SK-N-SH (cell line): Measurements from ENCODE around the gene ABHD6. TPM values are rescaled to one million over a fixed set of nuclear protein-coding genes. Genes with fewer than 3 reads are reported as not detected.

Experiments used
- CTCF ChIA-PET: fragments of 300-600, 350-600 bp; formaldehyde crosslinking; extraction: SDS; loops from one replicate; lab custom pipeline; 2021; lab: Yijun Ruan, JAX
- POLR2A ChIA-PET: fragments of 350-600 bp; sonication (Branson Sonifier 250); formaldehyde crosslinking; extraction: SDS; loops from one replicate; lab custom pipeline; 2020; ENCODE audit warnings: antibody characterized with exemption, inconsistent platforms; lab: Yijun Ruan, JAX
- DNase-seq: peaks from one replicate; pipeline ENCODE4 v3.0.0; 2012
- H2AFZ ChIP-seq: fragments of 200-600 bp; sonication (generic); 2 replicates; pipeline ENCODE4 v1.8.1; 2016; ENCODE audit warnings: antibody characterized with exemption, mild to moderate bottlenecking, low read depth
- H3F3A ChIP-seq: fragments of 200-600 bp; sonication (generic); replicated peaks from 2 replicates; pipeline ENCODE3; 2016; ENCODE audit warnings: antibody characterized with exemption, mild to moderate bottlenecking; ENCODE audit not compliant: insufficient read depth
- H3K27ac ChIP-seq, 2 experiments: fragments of 200-500 bp in 1 of 2; fragments of 200-600 bp in 1 of 2; sonication (Bioruptor generic) in 1 of 2; sonication (generic), shearing (Covaris generic) in 1 of 2; 2 replicates each; pipeline versions ENCODE4 v1.5.1 to v1.6.1; 2014 to 2016; ENCODE audit warnings: low read depth in 2 of 2, inconsistent platforms in 1 of 2, low read length in 1 of 2, mild to moderate bottlenecking in 1 of 2, mixed read lengths in 1 of 2
- H3K27me3 ChIP-seq: fragments of 200-600 bp; sonication (generic), shearing (Covaris generic); 2 replicates; pipeline ENCODE4 v1.6.1; 2016; ENCODE audit warnings: mixed run types; ENCODE audit not compliant: insufficient read depth
- H3K36me3 ChIP-seq, 2 experiments: fragments of 200-500 bp in 1 of 2; fragments of 200-600 bp in 1 of 2; sonication (Bioruptor generic) in 1 of 2; sonication (generic) in 1 of 2; replicated peaks in 1 of 2; 2 replicates each; pipeline versions ENCODE3 to v1.5.1; 2014 to 2016; ENCODE audit warnings: low read length in 1 of 2, mild to moderate bottlenecking in 1 of 2; ENCODE audit not compliant: insufficient read depth in 2 of 2, control insufficient read depth in 1 of 2
- H3K4me1 ChIP-seq, 2 experiments: fragments of 200-500 bp in 1 of 2; fragments of 200-600 bp in 1 of 2; sonication (Bioruptor generic) in 1 of 2; sonication (generic), shearing (Covaris generic) in 1 of 2; 2 replicates each; pipeline versions ENCODE4 v1.5.1 to v1.6.1; 2014 to 2016; ENCODE audit warnings: low read depth in 1 of 2, low read length in 1 of 2, mixed run types in 1 of 2; ENCODE audit not compliant: insufficient read depth in 2 of 2, control insufficient read depth in 1 of 2
- H3K4me2 ChIP-seq: fragments of 200-600 bp; sonication (generic), shearing (Covaris generic); 2 replicates; pipeline ENCODE4 v1.6.1; 2017; ENCODE audit warnings: mixed run types
- H3K4me3 ChIP-seq, 2 experiments: fragments of 200-500 bp in 1 of 2; fragments of 200-600 bp in 1 of 2; sonication (Bioruptor generic) in 1 of 2; sonication (generic), shearing (Covaris generic) in 1 of 2; 2 replicates each; pipeline versions ENCODE4 v1.5.1 to v1.8.1; 2014 to 2016; ENCODE audit warnings: low read depth in 2 of 2, inconsistent platforms in 1 of 2, low read length in 1 of 2, mild to moderate bottlenecking in 1 of 2, mixed read lengths in 1 of 2, moderate library complexity in 1 of 2
- H3K79me2 ChIP-seq: fragments of 200-600 bp; sonication (generic); 2 replicates; pipeline ENCODE4 v1.8.1; 2017; ENCODE audit warnings: mild to moderate bottlenecking; ENCODE audit not compliant: insufficient read depth
- H3K9ac ChIP-seq: fragments of 200-600 bp; sonication (generic); 2 replicates; pipeline ENCODE4 v1.6.1; 2017; ENCODE audit warnings: mixed run types
- H3K9me2 ChIP-seq: fragments of 200-600 bp; sonication (generic); 2 replicates; pipeline ENCODE4 v1.6.1; 2017; ENCODE audit warnings: mixed run types
- H3K9me3 ChIP-seq: fragments of 200-600 bp; sonication (generic); 2 replicates; pipeline ENCODE4 v1.6.1; 2017; ENCODE audit warnings: mixed run types, mild to moderate bottlenecking, moderate library complexity
- H4K20me1 ChIP-seq: fragments of 200-600 bp; sonication (generic); 2 replicates; pipeline ENCODE4 v1.6.1; 2017; ENCODE audit warnings: mild to moderate bottlenecking, mixed run types; ENCODE audit not compliant: insufficient read depth
- CHD2 ChIP-seq: fragments of 150-350 bp; IDR thresholded peaks from 2 replicates; pipeline ENCODE4 v1.6.1; 2018; ENCODE audit warnings: low read length; ENCODE audit not compliant: partially characterized antibody
- ELF1 ChIP-seq: IDR thresholded peaks from 2 replicates; pipeline ENCODE4 v1.4.0; 2012
- EZH2phosphoT487 ChIP-seq: fragments of 200-600 bp; sonication (generic); IDR thresholded peaks from 2 replicates; pipeline ENCODE4 v1.6.1; 2017; ENCODE audit warnings: low read depth, mixed run types, mild to moderate bottlenecking, antibody characterized with exemption, moderate library complexity, borderline replicate concordance
- JUND ChIP-seq: IDR thresholded peaks from 2 replicates; pipeline ENCODE4 v1.4.0; 2012
- MEF2A ChIP-seq: IDR thresholded peaks from 2 replicates; pipeline ENCODE4 v1.4.0; 2012; ENCODE audit warnings: low read depth, borderline replicate concordance
- MXI1 ChIP-seq: IDR thresholded peaks from 2 replicates; pipeline ENCODE4 v1.6.1; 2012; ENCODE audit warnings: mild to moderate bottlenecking, low read depth, low read length, improper control_type of control experiment
- NRF1 ChIP-seq: IDR thresholded peaks from 2 replicates; pipeline ENCODE4 v1.6.1; 2012; ENCODE audit warnings: low read depth, mild to moderate bottlenecking, low read length
- RAD21 ChIP-seq: IDR thresholded peaks from 2 replicates; pipeline ENCODE4 v1.6.1; 2012; ENCODE audit warnings: mild to moderate bottlenecking, low read length
- RCOR1 ChIP-seq: fragments of 150-350 bp; IDR thresholded peaks from 2 replicates; pipeline ENCODE4 v1.6.1; 2017; ENCODE audit warnings: antibody characterized with exemption, low read length
- RFX5 ChIP-seq: IDR thresholded peaks from 2 replicates; pipeline ENCODE4 v1.6.1; 2012; ENCODE audit warnings: mild to moderate bottlenecking, improper control_type of control experiment, low read length
- SIN3A ChIP-seq: IDR thresholded peaks from 2 replicates; pipeline ENCODE4 v1.6.1; 2012; ENCODE audit warnings: low read depth, mild to moderate bottlenecking, low read length, moderate library complexity, borderline replicate concordance
- SMC3 ChIP-seq: IDR thresholded peaks from 2 replicates; pipeline ENCODE4 v1.6.1; 2012; ENCODE audit warnings: low read depth, low read length, improper control_type of control experiment
- TCF12 ChIP-seq: IDR thresholded peaks from 2 replicates; pipeline ENCODE4 v1.4.0; 2012
- WGBS: methylation state at CpG from one replicate; pipeline ENCODE4 v1.1.6; 2017; ENCODE audit warnings: low lambda C conversion rate; 5-methylcytosine and 5-hydroxymethylcytosine counted together
- polyA plus RNA-seq, 3 experiments: library from polyadenylated mRNA; depleted of rRNA; stranded (reverse); fragments of >200 nt; gene quantifications; 2 replicates each; pipeline ENCODE4 v1.2.3, GENCODE V29; 2012
- TF ChIP-seq, protein P1 (sequence below): IDR thresholded peaks from 2 replicates; pipeline ENCODE4 v1.6.1; 2012; ENCODE audit warnings: mild to moderate bottlenecking, low read depth, low read length, moderate library complexity
- TF ChIP-seq, protein P2 (sequence below): IDR thresholded peaks from 2 replicates; pipeline ENCODE4 v1.4.0; 2012; ENCODE audit warnings: low read depth, borderline replicate concordance
- TF ChIP-seq, protein P3 (sequence below): fragments of 200-600 bp; sonication (generic); IDR thresholded peaks from 2 replicates; pipeline ENCODE4 v1.6.1; 2017; ENCODE audit warnings: antibody characterized with exemption, mild to moderate bottlenecking, moderate library complexity
- TF ChIP-seq, protein P4 (sequence below): fragments of 150-350 bp; IDR thresholded peaks from 2 replicates; pipeline ENCODE4 v1.6.1; 2016; ENCODE audit warnings: mild to moderate bottlenecking, low read depth, low read length
- TF ChIP-seq, protein P5 (sequence below): IDR thresholded peaks from 2 replicates; pipeline ENCODE4 v1.4.0; 2012; ENCODE audit warnings: low read depth, borderline replicate concordance

ABHD6 gene
- polyA plus RNA-seq, 1 of the 3 experiments (the other 2 are of a cell fraction) = 10.7 TPM

DNA sequence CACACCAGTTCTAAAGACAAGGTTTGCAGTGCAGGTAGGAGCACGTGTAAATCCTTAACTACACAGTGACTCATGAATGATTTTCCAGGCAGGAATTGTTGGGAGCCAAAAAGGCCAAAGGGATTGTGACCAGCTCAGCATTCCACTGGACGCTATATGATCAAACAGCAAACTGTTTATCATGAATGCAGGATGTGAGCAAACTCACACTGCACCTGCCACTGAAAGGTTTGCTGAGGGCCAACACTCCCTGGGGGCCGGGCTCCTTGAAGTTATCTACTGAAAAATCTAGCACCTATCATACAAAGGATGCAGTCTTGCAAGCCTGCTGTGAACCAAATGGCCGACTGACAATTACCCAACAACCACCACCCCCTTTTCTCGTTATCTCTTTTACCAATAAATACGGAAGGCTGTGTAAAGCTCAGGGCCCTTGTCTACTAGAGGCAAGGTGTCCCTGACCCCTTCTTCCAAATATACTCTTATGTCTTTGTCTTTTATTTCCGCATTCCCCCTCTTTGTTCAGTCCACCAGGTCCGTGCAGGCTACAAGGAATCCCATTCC is 15.3 kb upstream of the ABHD6 start:
- H2AFZ ChIP-seq = no peak overlapping the region
- no peak for DNase-seq

DNA sequence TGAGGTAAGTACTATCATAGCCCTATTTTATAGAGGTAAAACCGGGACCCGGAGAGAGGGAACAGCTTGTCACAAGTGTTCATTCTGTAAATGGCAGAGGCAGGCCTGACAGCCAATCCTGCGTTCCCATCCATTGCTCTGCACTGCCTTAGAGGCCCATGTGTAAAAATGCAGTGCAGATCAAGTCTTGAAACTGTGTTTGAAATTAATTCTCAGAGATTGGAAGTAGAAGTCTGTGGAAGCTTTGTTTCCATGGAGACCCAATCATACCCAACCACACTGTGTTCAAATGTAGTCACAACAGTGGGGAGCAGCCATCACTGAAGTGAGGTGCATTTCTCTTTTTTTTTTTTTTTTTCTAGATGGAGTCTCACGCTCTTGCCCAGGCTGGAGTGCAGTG is 13.7 kb upstream of the ABHD6 start:
- Histone ChIP-seq H3K9ac (no peak overlapping the region), H2AFZ (no peak overlapping the region), H3K9me3 (no peaks in the 10 kb centered on the region), H4K20me1 (no peaks in the 10 kb centered on the region), H3K36me3 (no peaks in the 10 kb centered on the region), H3K79me2 (no peaks in the 10 kb centered on the region), H3K9me2 (no peaks in the 10 kb centered on the region), H3F3A (no peaks in the 10 kb centered on the region), H3K27me3 (no peaks in the 10 kb centered on the region; the same call in 1 of the 2 replicates), H3K4me3 (no peak overlapping the region), H3K4me1 (no peaks in the 10 kb centered on the region), H3K27ac (no peak overlapping the region), H3K4me2 (no peak overlapping the region)
- WGBS = 77% methylated on average over 4 of the region's 4 CpGs
- no peak for DNase-seq
- ChIA-PET POLR2A (no interaction called here), CTCF (interaction anchor here (0.8 to 4.6 kb wide), 5 partner anchors 11 to 83 kb away, joined by 3 to 24 read pairs (median 4); no protein-coding TSS in a partner anchor)
- TF ChIP-seq RFX5 (no peak), SMC3 (no peak), TCF12 (no peak), JUND (no peak), MEF2A (no peak), EZH2phosphoT487 (no peak), RCOR1 (no peak), CHD2 (no peak), MXI1 (no peak), RAD21 (no peak), ELF1 (no peak), SIN3A (no peak)
- TF ChIP-seq, protein P1, sequence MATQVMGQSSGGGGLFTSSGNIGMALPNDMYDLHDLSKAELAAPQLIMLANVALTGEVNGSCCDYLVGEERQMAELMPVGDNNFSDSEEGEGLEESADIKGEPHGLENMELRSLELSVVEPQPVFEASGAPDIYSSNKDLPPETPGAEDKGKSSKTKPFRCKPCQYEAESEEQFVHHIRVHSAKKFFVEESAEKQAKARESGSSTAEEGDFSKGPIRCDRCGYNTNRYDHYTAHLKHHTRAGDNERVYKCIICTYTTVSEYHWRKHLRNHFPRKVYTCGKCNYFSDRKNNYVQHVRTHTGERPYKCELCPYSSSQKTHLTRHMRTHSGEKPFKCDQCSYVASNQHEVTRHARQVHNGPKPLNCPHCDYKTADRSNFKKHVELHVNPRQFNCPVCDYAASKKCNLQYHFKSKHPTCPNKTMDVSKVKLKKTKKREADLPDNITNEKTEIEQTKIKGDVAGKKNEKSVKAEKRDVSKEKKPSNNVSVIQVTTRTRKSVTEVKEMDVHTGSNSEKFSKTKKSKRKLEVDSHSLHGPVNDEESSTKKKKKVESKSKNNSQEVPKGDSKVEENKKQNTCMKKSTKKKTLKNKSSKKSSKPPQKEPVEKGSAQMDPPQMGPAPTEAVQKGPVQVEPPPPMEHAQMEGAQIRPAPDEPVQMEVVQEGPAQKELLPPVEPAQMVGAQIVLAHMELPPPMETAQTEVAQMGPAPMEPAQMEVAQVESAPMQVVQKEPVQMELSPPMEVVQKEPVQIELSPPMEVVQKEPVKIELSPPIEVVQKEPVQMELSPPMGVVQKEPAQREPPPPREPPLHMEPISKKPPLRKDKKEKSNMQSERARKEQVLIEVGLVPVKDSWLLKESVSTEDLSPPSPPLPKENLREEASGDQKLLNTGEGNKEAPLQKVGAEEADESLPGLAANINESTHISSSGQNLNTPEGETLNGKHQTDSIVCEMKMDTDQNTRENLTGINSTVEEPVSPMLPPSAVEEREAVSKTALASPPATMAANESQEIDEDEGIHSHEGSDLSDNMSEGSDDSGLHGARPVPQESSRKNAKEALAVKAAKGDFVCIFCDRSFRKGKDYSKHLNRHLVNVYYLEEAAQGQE = no peak
- TF ChIP-seq, protein P2, sequence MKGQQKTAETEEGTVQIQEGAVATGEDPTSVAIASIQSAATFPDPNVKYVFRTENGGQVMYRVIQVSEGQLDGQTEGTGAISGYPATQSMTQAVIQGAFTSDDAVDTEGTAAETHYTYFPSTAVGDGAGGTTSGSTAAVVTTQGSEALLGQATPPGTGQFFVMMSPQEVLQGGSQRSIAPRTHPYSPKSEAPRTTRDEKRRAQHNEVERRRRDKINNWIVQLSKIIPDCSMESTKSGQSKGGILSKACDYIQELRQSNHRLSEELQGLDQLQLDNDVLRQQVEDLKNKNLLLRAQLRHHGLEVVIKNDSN = no peak
- TF ChIP-seq, protein P3, sequence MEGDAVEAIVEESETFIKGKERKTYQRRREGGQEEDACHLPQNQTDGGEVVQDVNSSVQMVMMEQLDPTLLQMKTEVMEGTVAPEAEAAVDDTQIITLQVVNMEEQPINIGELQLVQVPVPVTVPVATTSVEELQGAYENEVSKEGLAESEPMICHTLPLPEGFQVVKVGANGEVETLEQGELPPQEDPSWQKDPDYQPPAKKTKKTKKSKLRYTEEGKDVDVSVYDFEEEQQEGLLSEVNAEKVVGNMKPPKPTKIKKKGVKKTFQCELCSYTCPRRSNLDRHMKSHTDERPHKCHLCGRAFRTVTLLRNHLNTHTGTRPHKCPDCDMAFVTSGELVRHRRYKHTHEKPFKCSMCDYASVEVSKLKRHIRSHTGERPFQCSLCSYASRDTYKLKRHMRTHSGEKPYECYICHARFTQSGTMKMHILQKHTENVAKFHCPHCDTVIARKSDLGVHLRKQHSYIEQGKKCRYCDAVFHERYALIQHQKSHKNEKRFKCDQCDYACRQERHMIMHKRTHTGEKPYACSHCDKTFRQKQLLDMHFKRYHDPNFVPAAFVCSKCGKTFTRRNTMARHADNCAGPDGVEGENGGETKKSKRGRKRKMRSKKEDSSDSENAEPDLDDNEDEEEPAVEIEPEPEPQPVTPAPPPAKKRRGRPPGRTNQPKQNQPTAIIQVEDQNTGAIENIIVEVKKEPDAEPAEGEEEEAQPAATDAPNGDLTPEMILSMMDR = no peak
- TF ChIP-seq, protein P4, sequence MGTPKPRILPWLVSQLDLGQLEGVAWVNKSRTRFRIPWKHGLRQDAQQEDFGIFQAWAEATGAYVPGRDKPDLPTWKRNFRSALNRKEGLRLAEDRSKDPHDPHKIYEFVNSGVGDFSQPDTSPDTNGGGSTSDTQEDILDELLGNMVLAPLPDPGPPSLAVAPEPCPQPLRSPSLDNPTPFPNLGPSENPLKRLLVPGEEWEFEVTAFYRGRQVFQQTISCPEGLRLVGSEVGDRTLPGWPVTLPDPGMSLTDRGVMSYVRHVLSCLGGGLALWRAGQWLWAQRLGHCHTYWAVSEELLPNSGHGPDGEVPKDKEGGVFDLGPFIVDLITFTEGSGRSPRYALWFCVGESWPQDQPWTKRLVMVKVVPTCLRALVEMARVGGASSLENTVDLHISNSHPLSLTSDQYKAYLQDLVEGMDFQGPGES = no peak
- TF ChIP-seq, protein P5, sequence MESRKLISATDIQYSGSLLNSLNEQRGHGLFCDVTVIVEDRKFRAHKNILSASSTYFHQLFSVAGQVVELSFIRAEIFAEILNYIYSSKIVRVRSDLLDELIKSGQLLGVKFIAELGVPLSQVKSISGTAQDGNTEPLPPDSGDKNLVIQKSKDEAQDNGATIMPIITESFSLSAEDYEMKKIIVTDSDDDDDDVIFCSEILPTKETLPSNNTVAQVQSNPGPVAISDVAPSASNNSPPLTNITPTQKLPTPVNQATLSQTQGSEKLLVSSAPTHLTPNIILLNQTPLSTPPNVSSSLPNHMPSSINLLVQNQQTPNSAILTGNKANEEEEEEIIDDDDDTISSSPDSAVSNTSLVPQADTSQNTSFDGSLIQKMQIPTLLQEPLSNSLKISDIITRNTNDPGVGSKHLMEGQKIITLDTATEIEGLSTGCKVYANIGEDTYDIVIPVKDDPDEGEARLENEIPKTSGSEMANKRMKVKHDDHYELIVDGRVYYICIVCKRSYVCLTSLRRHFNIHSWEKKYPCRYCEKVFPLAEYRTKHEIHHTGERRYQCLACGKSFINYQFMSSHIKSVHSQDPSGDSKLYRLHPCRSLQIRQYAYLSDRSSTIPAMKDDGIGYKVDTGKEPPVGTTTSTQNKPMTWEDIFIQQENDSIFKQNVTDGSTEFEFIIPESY = no peak

More for the DNA sequence above, 15.3 kb upstream of the ABHD6 start:
- no peaks in the 10 kb centered on the region for H3K9me3 ChIP-seq
- WGBS = 65% methylated on average over 7 of the region's 8 CpGs
- peaks cover 0 to 3% of the 10 kb centered on the region in 2 experiments; a peak in 1 of 4 replicates for H3K4me1 ChIP-seq
- H3K36me3 ChIP-seq = no peaks in the 10 kb centered on the region
- ChIA-PET CTCF (interaction anchor here (1.4 to 4.6 kb wide), 2 partner anchors 22 to 44 kb away, joined by 3 to 24 read pairs; no protein-coding TSS in a partner anchor), POLR2A (no interaction called here)
- no peaks in the 10 kb centered on the region for H3K79me2 ChIP-seq
- no peak overlapping the region for H3K4me2 ChIP-seq
- no peaks in the 10 kb centered on the region for H3F3A ChIP-seq
- no peak overlapping the region for H3K27ac ChIP-seq
- no peak overlapping the region for H3K9ac ChIP-seq
- H3K27me3 ChIP-seq = no peaks in the 10 kb centered on the region; the same call in 1 of the 2 replicates
- no peak overlapping the region for H3K4me3 ChIP-seq
- no peaks in the 10 kb centered on the region for H4K20me1 ChIP-seq
- no peak for TF ChIP-seq EZH2phosphoT487
- TF ChIP-seq NRF1 = no peak
- TF ChIP-seq, all 33 proteins: peak for 0
- no peaks in the 10 kb centered on the region for H3K9me2 ChIP-seq
